HepG2 (cell line): ENCODE data around the gene KCTD19. TPM values are rescaled to one million over a fixed set of nuclear protein-coding genes. Genes with fewer than 3 reads are reported as not detected.

Experiments used
- GLI4 ChIP-seq: sonication (generic); formaldehyde crosslinking; IDR thresholded peaks from 2 replicates; pipeline ENCODE4 v1.5.1; 2020; ENCODE audit warnings: missing genetic modification reagents, mild to moderate bottlenecking, moderate library complexity, borderline replicate concordance
- KDM5B ChIP-seq: sonication (generic); formaldehyde crosslinking; IDR thresholded peaks from 2 replicates; pipeline ENCODE4 v1.4.0; 2020; ENCODE audit warnings: missing genetic modification reagents, mild to moderate bottlenecking, borderline replicate concordance
- KLF13 ChIP-seq: sonication (generic); formaldehyde crosslinking; IDR thresholded peaks from 2 replicates; pipeline ENCODE4 v1.4.0; 2020; ENCODE audit warnings: mild to moderate bottlenecking, missing genetic modification reagents
- PBX3 ChIP-seq: sonication (generic); formaldehyde crosslinking; IDR thresholded peaks from 2 replicates; pipeline ENCODE4 v1.8.1; 2023; ENCODE audit warnings: missing genetic modification reagents, inconsistent platforms, borderline replicate concordance
- PRDM10 ChIP-seq: sonication (generic); formaldehyde crosslinking; IDR thresholded peaks from 2 replicates; pipeline ENCODE4 v1.4.0; 2020; ENCODE audit warnings: low read depth, missing genetic modification reagents
- PRDM15 ChIP-seq: sonication (generic); formaldehyde crosslinking; IDR thresholded peaks from 2 replicates; pipeline ENCODE4 v1.4.0; 2020; ENCODE audit warnings: missing genetic modification reagents
- RFX5 ChIP-seq: IDR thresholded peaks from 2 replicates; pipeline ENCODE4 v1.6.1; 2011; ENCODE audit warnings: low read depth, low read length, improper control_type of control experiment
- UBTF ChIP-seq: sonication (generic); formaldehyde crosslinking; IDR thresholded peaks from 2 replicates; pipeline ENCODE4 v1.4.0; 2020; ENCODE audit warnings: mild to moderate bottlenecking, missing genetic modification reagents
- ZBTB4 ChIP-seq: sonication (generic); formaldehyde crosslinking; IDR thresholded peaks from 2 replicates; pipeline ENCODE4 v1.4.0; 2020; ENCODE audit warnings: missing genetic modification reagents, mild to moderate bottlenecking, borderline replicate concordance
- ZNF362 ChIP-seq: sonication (generic); formaldehyde crosslinking; IDR thresholded peaks from 2 replicates; pipeline ENCODE4 v1.4.0; 2020; ENCODE audit warnings: missing genetic modification reagents, mild to moderate bottlenecking, borderline replicate concordance
- ZNF768 ChIP-seq: sonication (generic); formaldehyde crosslinking; IDR thresholded peaks from 2 replicates; pipeline ENCODE4 v1.4.0; 2020; ENCODE audit warnings: missing genetic modification reagents
- ZNF790 ChIP-seq: sonication (generic); formaldehyde crosslinking; IDR thresholded peaks from 2 replicates; pipeline ENCODE4 v1.8.0; 2022; ENCODE audit warnings: missing genetic modification reagents, mild to moderate bottlenecking, borderline replicate concordance
- polyA plus RNA-seq, 8 experiments: library from polyadenylated mRNA; depleted of rRNA in 3 of 8; stranded (reverse) in 7 of 8; unstranded in 1 of 8; fragments of >200 nt; fragmentation: Illumina TruSeq in 4 of 8; extraction: Trizol in 4 of 8; gene quantifications; 2 replicates each; pipeline versions ENCODE4 v1.2.1 to v1.2.3, GENCODE V29; 2011 to 2016; ENCODE audit warnings: low read depth in 4 of 8, missing spikeins in 1 of 8, mixed read lengths in 1 of 8; ENCODE audit not compliant: insufficient read depth in 1 of 8
- total RNA-seq, 5 experiments: library from RNA; depleted of rRNA; stranded (reverse); fragments of >200 nt; fragmentation: Illumina TruSeq; extraction: Trizol; gene quantifications; 2 replicates each; pipeline ENCODE4 v1.2.3, GENCODE V29; 2016; ENCODE audit warnings: low read depth in 1 of 5

The KCTD19 gene
- total and polyA plus RNA-seq, 2 of the 13 experiments (the other 11 are each of a cell fraction or from before 2014, with no cell fraction given) = not detected

- TF ChIP-seq PRDM10 (CRISPR knock-in tag) = no peak
- peak; percentile 17 for TF ChIP-seq PRDM15 (CRISPR knock-in tag)
- peak; percentile 78; the same call in 1 of the 2 replicates for TF ChIP-seq KLF13
- TF ChIP-seq GLI4 = peak; percentile 56; the same call in 1 of the 2 replicates
- no peak for TF ChIP-seq ZNF362 (CRISPR knock-in tag)
- TF ChIP-seq ZNF768 (CRISPR knock-in tag) = peak; percentile 34; the same call in 1 of the 2 replicates
- no peak; the same call in none of the 2 replicates for TF ChIP-seq UBTF (CRISPR knock-in tag)
- TF ChIP-seq RFX5 = no peak
- TF ChIP-seq PBX3 (CRISPR knock-in tag) = no peak
- TF ChIP-seq ZBTB4 = no peak
- no peak for TF ChIP-seq ZNF790 (CRISPR knock-in tag)
- no peak; the same call in 1 of the 2 replicates for TF ChIP-seq KDM5B (CRISPR knock-in tag)
Measured at GRCh38 chr16:67278773-67279295, 47.7 kb downstream of the KCTD19 start (continued).
